GM11168 (cell line): ENCODE measurements around the gene WWP2.
"Not testable (repeated sequence)": the region's sequence is repeated elsewhere in the genome, so short reads cannot be mapped to it uniquely, and the experiment has no call there.

ENCODE experiments used
- in situ Hi-C: fragments of 300-500 bp; cut with MboI; formaldehyde crosslinking; loops from one replicate; pipeline ENCODE4 v1.12.0; 2022; ENCODE audit warnings: low sequenced_read_pairs; ENCODE audit not compliant: unreplicated experiment

WWP2 gene

DNA sequence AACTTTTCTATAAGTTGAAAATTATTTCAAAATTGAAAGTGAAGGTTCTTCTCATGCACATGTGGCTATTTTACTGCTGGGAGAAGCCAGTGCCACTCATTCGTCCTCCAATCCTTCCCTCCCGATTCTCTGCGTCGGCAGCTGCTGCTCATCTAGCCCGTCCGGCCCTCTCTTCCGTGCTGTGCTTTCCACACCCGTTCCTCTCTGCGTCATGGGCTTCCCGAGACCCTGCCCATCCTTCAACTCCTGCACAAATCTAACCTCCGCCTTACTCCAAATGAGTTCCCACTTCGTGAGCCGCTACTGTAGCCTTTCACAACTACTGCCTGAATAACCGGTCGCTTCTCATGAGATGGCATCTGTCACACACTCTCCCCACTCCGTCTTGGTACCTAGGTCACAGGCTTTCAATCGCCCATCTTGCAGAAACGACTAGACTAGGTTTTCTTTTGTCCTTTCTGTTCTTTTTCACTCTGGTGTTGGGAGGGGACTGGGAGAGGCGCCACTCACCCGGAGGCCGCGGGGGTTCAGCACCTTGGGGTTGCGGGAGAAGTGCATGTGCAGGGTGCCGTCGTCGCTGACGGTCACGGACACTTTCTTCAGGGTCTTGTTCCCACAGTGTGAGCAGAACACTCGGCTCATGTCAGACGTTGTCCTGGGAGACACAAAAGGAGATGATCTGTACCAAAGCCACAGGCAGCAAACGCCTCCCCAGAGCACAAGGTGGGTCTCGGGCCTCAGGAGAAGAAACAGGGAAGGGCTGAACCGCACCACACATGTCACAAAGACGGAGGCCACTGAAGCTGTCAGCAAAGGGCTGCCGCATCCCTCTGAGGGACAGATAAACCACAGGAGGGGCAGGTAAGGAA is 17.5 kb upstream of the WWP2 start:
- in situ Hi-C loops, result no loop called here

- in situ Hi-C loops, result no loop called here
Observed at GRCh38 chr16:69745232-69745612, 16.9 kb upstream of the WWP2 start.

- in situ Hi-C loops, result no loop called here
Observed at GRCh38 chr16:69745959-69746358, 16.2 kb upstream of the WWP2 start.

DNA sequence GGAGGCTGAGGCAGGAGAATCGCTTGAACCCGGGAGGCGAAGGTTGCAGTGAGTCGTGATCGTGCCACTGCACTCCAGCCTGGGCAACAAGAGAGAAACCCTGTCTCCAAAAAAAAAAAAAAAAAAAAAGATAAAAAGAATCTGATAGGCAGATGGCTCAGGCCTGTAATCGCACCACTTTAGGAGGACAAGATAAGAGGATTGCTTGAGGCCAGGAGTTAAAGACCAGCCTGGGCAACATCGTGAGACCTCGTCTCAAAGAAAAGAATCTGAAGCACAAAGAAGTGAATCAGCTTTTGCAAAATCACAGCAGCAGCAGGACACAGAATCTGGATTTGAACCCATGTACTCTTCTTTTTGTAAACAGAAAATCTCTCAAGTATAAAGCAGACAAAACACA is 15.0 kb upstream of the WWP2 start:
- in situ Hi-C loops, result no loop called here

GRCh38 chr16:69748694-69749345 is 13.3 kb upstream of the WWP2 start:
- in situ Hi-C loops, result no loop called here

GRCh38 chr16:69754143-69754468 is 8.0 kb upstream of the WWP2 start:
- in situ Hi-C loops, result no loop called here

- in situ Hi-C loops, result no loop called here
Observed at GRCh38 chr16:69754469-69755310, 7.4 kb upstream of the WWP2 start, which contains the start of gene NOB1. NOB1 (minus strand) TSS chr16:69754926; CDS start chr16:69754910, 16 bp downstream.

DNA sequence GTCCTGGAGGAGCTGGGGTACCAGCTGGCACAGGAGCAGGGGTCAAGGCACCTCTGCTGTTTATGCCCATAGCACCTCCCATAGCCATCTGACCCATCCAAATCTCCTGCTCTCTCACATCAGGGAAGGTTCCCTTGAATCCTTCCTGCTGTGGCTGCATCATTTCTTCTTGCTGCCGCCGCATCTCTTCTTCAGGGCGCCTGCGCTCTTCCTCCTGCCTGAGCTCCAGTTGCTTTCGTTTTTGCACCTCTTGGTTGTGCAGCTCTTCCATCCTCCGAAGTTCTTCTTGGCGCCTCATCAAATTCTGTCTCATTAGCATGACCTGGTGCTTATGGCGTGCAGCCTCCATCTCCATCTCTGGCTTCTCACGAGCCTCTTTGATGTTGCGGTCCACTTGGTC is 5.4 kb upstream of the WWP2 start:
- in situ Hi-C loops, result no loop called here

GRCh38 chr16:69757375-69757774 is 4.8 kb upstream of the WWP2 start:
- in situ Hi-C loops, result not testable (repeated sequence)

GRCh38 chr16:69762814-69763598 is 874 bp downstream of the WWP2 start:
- in situ Hi-C loops, result no loop called here

DNA sequence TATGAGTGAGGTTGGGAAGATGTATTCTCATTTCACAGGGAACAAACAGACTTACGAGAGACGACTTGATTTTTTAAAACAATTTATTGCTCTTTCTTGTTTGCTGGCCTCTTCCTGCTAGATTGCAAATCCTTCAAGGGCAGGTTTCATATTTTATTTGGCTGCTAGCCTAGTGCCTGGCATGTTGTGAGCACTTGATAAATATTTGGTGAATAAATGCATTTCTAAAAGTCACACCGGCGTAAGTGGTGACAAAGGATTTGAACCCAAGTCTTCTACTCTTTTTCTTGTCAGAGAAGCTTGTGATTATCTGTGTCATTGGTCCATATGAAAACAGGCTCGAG is 1.4 kb downstream of the WWP2 start:
- in situ Hi-C loops, result no loop called here

GRCh38 chr16:69767459-69768229 is 5.5 kb downstream of the WWP2 start:
- in situ Hi-C loops, result no loop called here

DNA sequence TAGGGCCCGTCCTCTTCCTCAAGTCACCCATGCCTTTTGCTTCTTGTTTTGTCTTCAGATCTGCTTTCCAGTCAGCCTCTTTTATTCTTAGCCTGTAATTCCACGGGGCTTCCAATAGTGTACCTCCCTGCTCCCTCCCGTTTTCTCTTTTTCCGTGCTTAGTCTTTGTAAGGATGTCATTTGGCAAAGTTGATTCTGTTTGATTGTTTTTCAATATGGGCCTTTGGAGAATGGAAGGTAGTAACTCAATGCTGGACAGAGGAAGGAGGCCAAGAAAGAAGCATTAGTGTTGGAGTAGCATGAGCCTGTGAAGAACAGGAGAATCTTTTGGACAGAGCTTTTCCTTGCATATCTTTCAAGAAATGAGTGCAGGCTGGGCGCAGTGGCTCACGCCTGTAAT is 6.5 kb downstream of the WWP2 start:
- in situ Hi-C loops, result no loop called here

GRCh38 chr16:69769404-69769803 is 7.3 kb downstream of the WWP2 start:
- in situ Hi-C loops, result no loop called here

GRCh38 chr16:69771651-69771967 is 9.5 kb downstream of the WWP2 start:
- in situ Hi-C loops, result no loop called here

DNA sequence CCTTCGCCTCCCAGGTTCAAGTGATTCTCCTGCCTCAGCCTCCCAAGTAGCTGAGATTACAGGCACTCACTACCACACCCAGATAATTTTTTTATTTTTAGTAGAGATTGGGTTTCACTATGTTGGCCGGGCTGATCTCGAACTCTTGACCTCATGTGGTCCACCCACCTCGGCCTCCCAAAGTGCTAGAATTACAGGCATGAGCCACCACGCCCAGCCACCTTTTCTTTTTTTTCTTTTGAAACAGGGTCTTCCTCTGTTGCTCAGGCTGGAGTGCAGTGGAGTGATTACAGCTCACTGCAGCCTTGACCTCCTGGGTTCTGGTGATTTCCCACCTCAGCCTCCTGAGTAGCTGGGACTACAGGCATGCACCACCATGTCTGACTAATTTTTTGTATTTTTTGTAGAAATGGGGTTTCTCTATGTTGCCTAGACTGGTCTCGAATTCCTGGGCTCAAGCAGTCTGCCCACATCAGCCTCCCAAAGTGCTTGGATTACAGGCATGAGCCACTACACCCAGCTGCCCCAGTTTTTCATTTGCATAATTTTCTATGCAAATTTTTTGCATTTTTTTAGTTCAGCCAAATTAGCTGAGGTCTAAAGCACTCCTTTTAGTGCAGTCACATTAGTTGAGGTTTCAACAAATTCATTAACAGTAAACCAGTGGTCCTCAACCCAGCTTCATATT is 11.3 kb downstream of the WWP2 start:
- in situ Hi-C loops, result no loop called here

GRCh38 chr16:69775563-69775962 is 13.4 kb downstream of the WWP2 start:
- in situ Hi-C loops, result no loop called here

GRCh38 chr16:69779724-69780123 is 17.6 kb downstream of the WWP2 start:
- in situ Hi-C loops, result no loop called here

DNA sequence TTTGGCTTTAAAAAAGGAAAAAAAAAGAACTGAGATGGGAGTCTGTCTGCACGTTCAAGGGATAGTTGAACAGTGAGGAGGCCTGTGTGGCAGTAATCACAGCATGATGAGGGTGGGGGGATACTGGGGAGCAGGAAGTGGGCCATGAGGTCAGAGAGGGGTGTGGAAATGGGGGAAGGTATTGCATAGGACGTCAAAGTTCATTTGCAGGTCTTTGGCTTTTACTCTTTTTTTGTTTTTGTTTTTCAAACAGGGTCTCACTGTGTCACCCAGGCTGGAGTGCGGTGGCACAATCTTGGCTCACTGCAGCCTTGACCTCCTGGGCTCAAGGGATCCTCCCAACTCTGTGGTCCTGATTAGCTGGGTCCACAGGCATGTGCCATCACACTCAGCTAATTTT is 19.0 kb downstream of the WWP2 start:
- in situ Hi-C loops, result no loop called here
